GM19035 (cell line): ENCODE data around the gene EHBP1.

Experiments used
- ATAC-seq: cut with Tn5 transposase; IDR thresholded peaks from one replicate; pipeline ENCODE4 v1.9.1; 2021; ENCODE audit not compliant: unreplicated experiment

The EHBP1 gene

GRCh38 chr2:62871506-62871905 is 166.0 kb downstream of the EHBP1 start:
- no peak for ATAC-seq

GRCh38 chr2:62873603-62874002 is 168.1 kb downstream of the EHBP1 start:
- ATAC-seq = no peak

GRCh38 chr2:62874881-62875383 is 169.4 kb downstream of the EHBP1 start:
- ATAC-seq = no peak

- no peak for ATAC-seq
These were observed 175.8 kb downstream of the EHBP1 start for GRCh38 chr2:62881162-62881795.

GRCh38 chr2:62883629-62884028 is 178.1 kb downstream of the EHBP1 start:
- no peak for ATAC-seq

- no peak for ATAC-seq
These were observed 178.6 kb downstream of the EHBP1 start for GRCh38 chr2:62884086-62884485.

- ATAC-seq = no peak
These were observed 179.0 kb downstream of the EHBP1 start for GRCh38 chr2:62884514-62884913.

- no peak for ATAC-seq
These were observed 189.6 kb downstream of the EHBP1 start for GRCh38 chr2:62894966-62895631.

GRCh38 chr2:62895632-62896009 is 190.1 kb downstream of the EHBP1 start:
- ATAC-seq = no peak

- no peak for ATAC-seq
These were observed 191.8 kb downstream of the EHBP1 start for GRCh38 chr2:62897187-62897827.

- no peak for ATAC-seq
These were observed 198.8 kb downstream of the EHBP1 start for GRCh38 chr2:62904344-62904743.

GRCh38 chr2:62908145-62908544 is 202.6 kb downstream of the EHBP1 start:
- no peak for ATAC-seq

- ATAC-seq = no peak
These were observed 207.8 kb downstream of the EHBP1 start for GRCh38 chr2:62913311-62913710.

- no peak for ATAC-seq
These were observed 213.5 kb downstream of the EHBP1 start for GRCh38 chr2:62919041-62919440.

GRCh38 chr2:62920070-62920469 is 214.6 kb downstream of the EHBP1 start:
- no peak for ATAC-seq

GRCh38 chr2:62923242-62923641 is 217.7 kb downstream of the EHBP1 start:
- no peak for ATAC-seq

GRCh38 chr2:62923881-62924280 is 218.4 kb downstream of the EHBP1 start:
- no peak for ATAC-seq

- ATAC-seq = no peak
These were observed 222.5 kb downstream of the EHBP1 start for GRCh38 chr2:62928015-62928414.

GRCh38 chr2:62931536-62931935 is 226.0 kb downstream of the EHBP1 start:
- ATAC-seq = no peak

GRCh38 chr2:62933398-62933917 is 227.9 kb downstream of the EHBP1 start:
- ATAC-seq = no peak

GRCh38 chr2:62934517-62934916 is 229.0 kb downstream of the EHBP1 start:
- ATAC-seq = no peak

GRCh38 chr2:62938126-62938525 is 232.6 kb downstream of the EHBP1 start:
- ATAC-seq = no peak
